GM18873 (cell line): ENCODE data around the gene FFAR1.

Experiments used
- ATAC-seq: cut with Tn5 transposase; IDR thresholded peaks from one replicate; pipeline ENCODE4 v1.9.1; 2021; ENCODE audit warnings: mild to moderate bottlenecking, moderate library complexity, moderate number of reproducible peaks; ENCODE audit not compliant: unreplicated experiment, low FRiP score

Gene FFAR1

DNA sequence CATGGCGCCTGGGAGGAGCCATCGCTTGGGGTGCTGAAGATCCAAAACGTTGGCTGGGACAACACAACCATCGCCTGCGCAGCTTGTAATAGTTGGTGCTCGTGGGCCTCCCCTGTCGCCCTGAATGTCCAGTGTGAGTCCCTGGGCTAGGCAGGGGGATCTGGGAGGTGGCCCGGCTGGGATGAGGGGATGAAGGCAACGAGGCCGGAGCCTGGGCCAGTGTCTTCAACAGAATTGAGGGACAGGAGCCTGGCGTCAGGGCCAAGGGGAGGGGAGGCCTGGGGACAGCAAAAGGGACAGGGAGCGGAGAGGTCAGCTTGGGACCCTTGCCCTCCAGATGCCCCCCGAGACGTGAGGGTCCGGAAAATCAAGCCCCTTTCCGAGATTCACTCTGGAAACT, 6.7 kb upstream of the FFAR1 start:
- no peak for ATAC-seq

DNA sequence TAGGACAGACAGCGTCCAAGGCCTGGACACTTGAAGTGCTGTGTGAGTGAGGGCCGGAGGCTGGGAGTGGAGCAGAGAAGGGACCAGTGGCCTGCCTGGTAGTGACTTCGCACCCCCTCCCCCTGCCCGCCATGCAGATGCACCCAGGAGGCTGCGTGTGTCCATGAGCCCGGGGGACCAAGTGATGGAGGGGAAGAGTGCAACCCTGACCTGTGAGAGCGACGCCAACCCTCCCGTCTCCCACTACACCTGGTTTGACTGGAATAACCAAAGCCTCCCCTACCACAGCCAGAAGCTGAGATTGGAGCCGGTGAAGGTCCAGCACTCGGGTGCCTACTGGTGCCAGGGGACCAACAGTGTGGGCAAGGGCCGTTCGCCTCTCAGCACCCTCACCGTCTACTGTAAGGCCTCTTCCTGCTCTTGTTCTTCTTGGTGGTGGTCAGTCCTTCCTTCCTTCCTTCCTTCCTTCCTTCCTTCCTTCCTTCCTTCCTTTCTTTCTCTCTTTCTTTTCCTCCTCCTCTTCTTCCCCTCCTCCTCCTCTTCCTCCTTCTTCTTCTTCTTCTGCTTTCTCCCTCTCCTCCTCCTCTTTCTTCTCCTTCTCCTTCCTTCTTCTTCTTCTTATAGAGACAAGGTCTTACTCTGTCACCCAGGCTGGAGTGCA, 6.0 kb upstream of the FFAR1 start:
- ATAC-seq, result no peak

DNA sequence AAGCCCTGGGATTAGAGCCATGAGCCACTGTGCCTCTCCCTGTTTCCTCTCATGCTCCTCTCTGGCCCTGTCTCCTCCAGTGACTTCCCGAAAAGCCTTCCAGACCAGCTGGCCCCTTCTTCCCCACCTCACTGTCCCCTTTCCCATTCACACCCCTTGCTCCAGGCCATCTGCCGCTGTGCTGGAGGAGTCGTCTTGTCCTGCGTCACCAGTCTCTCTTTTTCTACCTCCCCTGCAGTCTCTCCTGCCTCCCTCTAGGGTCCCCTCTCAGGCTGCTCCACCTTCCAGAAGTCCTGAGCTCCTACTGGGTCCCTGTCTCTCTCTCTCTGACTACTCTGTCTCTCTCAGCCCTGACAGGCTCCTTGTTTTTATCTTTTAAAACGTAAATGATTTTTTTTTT, 5.3 kb upstream of the FFAR1 start:
- no peak for ATAC-seq

DNA sequence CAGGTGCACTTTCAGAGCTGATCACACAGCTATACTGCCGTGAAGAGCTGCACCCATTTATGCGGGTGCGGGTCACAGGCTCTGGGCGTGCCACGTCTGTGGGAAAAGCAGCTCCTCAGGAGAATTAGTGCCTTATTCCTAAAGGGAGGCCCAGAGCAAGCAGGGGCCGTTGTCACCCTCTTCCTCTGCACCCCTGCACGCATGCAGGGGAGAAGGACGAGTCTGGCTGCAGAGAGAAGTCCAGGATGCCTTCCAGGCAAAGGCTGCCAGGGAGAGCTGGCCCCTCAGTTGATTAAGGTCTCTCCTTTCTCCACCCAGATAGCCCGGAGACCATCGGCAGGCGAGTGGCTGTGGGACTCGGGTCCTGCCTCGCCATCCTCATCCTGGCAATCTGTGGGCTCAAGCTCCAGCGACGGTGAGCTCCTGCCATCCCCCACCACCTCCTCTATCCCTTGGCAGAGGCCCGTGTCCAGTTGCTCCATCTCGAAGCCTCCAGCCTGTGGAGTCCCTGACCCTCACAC, 3.1 kb upstream of the FFAR1 start:
- ATAC-seq, result no peak

DNA sequence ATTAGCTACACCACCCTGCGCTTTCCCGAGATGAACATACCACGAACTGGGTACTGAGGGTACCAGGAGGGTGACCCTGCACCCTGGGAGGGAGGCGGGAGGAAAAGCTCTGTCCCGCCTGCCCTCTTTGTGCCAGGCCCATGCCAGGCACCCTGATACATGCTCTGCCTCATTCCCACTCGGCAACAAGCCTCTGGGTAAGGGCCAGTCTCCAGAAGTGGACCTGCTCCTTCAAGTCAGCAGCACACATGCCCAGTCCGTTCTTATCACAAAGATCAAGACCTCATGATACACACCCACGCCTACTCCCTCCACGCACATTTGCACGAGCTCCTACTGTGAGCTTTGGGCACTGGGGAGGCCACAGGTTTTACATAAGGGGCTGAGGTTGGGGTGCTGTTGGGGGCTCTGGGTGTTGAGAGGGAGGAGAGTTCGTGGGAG, 2.0 kb upstream of the FFAR1 start:
- ATAC-seq, result no peak

GRCh38 chr19:35346193-35347052, 1.3 kb upstream of the FFAR1 start:
- ATAC-seq, result no peak

GRCh38 chr19:35347930-35348298, 212 bp downstream of the FFAR1 start:
- no peak for ATAC-seq

DNA sequence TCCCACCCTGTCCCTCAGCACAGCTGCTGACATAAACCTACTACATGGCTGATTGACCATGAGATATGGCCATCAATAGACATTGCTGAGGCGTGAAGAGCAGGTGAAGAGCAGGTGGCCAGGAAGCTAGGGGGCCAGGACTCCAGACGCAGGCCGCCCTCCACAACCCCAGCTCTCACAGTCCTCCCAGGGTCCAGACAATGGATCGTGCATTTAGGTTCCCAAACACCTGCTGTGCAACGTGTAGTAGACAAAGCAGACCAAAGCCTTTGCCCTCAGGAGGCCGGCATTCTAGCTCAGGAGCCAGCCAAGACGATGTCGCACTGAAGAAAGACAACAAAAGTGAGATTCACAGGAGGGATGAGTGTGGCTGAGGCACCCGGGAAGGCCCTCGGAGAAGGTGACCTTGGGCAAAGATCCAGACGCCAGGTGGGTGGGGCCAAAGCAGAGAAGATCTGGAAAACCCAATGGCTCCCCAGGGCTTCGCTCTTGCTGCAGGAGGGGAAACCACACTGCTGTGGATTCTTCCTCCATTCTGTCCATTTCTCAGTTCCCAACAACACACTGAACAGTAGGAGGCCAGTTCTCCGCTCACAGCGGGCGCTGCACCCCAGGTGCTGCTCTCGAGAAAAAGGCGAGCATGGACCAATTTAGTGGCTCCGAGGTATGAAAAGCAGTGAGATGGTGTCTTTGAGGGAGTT, 1.4 kb downstream of the FFAR1 start:
- ATAC-seq, result no peak

DNA sequence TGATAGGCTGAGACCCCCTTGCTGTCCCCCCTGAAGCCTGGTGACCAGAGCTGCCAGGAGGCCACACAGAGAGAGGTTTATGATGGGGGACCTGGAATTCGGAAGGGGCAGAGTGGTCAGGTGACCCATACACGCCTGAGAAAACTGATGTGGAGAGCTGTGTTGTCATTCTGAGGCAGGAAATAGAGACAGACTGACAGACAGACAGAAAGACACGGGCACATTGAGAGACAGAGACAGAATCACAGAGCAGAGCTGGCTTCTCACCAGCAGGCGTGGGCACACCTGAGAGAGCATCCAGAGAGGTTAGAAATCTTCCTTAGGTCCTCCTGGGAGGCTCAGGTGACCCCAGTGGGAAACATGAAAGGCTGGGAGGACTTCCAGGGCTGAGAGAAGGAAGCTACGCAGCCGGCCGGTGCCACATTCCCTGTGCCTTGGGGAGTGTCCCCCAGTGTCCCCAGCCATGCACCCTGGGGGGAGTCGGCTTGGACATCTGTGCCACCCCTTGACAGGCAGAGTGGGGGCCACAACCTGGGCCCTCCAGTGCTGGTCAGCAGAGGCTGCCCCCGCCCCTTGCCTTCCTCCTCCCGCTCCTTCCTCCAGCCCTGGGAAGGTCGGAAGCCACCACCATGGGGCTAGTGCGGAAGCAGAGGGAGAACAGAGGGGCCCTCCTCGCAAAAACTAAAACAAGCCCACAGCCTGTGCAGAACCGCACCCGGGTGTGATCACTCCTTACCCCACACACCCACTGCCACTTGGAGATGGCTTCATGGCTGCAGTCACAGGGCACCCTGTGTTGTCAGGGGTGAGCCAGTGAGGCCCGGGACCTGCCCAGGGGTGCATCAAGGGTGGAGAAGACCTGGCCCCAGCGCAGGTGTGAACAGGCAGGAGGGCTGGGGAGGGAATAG, 2.2 kb downstream of the FFAR1 start:
- no peak for ATAC-seq

DNA sequence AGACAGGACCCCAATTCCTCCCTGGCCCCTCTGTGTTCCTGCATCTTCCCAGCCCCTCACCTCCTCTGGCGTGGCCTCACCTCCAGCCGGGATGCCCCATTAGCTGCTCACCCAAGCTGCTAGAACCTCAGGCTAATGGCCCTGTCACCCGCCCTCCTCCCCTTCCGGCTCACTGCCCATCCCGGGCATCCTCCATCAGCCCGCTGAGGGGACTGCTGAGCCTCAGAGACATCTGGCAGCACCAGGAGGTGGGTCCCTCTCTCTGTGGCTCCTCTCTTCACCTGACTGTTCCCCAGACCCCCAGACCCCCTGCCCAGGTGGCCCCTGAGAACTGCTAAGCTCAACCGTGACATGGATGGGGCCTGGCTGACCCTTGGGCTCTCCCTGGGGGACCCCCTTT, 2.9 kb downstream of the FFAR1 start:
- no peak for ATAC-seq

- ATAC-seq, result no peak
These were observed 3.9 kb downstream of the FFAR1 start for GRCh38 chr19:35351411-35352176.

DNA sequence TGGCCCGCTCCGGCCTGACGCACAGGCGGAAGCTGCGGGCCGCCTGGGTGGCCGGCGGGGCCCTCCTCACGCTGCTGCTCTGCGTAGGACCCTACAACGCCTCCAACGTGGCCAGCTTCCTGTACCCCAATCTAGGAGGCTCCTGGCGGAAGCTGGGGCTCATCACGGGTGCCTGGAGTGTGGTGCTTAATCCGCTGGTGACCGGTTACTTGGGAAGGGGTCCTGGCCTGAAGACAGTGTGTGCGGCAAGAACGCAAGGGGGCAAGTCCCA, 4.4 kb downstream of the FFAR1 start:
- ATAC-seq, result no peak

DNA sequence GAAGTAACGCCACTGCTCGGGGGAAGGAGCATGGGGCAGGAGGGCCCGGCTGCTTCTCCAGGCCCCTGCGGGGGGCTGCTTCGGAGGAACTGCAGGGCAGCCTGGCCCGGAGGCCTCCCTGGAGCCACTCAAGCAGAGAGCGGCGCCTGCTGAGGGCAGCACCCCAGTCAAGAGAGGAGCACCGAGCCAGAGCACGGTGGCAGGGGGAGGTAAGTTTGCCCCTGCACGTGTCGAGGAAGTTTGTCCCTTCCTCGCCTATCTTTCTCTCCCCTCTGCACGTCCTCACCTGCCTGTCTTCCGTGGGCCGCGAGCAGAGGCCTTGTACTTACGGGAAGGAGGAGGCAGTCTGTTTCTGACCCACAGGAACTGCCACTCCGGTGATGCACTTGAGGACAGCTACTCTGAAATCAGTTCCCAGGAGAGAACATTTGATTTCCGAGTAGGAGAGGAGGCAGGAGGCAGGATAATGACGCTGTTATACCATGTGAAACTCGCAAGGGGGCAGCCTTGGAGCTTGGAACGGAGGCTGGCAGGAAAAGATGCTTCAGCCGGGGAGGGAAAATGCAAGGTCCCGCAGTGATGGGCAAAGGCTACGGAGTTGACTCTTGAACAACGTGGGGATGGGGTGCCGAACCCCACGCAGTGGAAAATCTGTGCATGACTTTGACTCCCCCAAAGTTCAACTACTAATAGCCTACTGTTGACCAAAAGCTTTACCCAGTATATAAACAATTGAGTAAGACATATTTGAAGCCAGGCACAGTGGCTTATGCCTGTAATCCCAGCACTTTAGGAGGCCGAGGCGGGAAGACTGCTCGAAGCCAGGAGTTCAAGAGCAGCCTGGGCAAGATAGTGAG, 5.0 kb downstream of the FFAR1 start:
- no peak for ATAC-seq

DNA sequence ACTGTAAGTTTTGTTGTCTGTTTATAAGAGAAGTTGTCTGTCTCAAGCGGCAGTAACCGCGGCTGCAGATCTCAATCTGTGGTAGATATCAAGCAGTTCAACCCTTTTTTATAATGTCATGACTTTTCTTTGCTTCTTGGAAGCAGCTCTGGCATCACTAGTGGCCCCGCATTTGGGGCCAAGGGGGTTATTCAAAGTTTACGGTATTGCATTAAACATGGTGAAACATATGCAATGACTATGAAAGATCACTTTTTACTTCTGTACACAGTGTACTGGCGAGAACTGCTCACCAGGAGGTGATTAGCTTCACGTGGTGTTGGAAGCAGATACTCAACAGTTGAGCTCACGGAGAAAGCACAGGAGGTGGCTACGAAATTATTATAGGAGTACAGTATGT, 5.9 kb downstream of the FFAR1 start:
- ATAC-seq, result no peak

- no peak for ATAC-seq
These were observed 7.2 kb downstream of the FFAR1 start for GRCh38 chr19:35354898-35355297.

GRCh38 chr19:35355791-35356460, 8.2 kb downstream of the FFAR1 start:
- no peak for ATAC-seq

GRCh38 chr19:35357867-35358573, 10.3 kb downstream of the FFAR1 start, which contains the start of gene FFAR3:
Gene FFAR3 (plus strand): TSS chr19:35358460. CDS start chr19:35358891, 431 bp downstream.
- no peak for ATAC-seq
